Osteoblast (primary cell): ENCODE data around the gene IGF1R. TPM values are rescaled to one million over a fixed set of nuclear protein-coding genes. Genes with fewer than 3 reads are reported as not detected.

Experiments used
- DNase-seq: peaks from one replicate; pipeline ENCODE4 v3.0.0; 2011; ENCODE audit warnings: low spot score, mixed read lengths; ENCODE audit not compliant: insufficient read length; ENCODE audit errors: missing footprints
- H2AFZ ChIP-seq: 2 replicates; pipeline ENCODE4 v1.6.0; 2011; ENCODE audit warnings: mild to moderate bottlenecking, low read length
- H3K27ac ChIP-seq: 2 replicates; pipeline ENCODE4 v1.5.1; 2011; ENCODE audit warnings: mild to moderate bottlenecking, low read depth, low read length, moderate library complexity
- H3K27me3 ChIP-seq: 2 replicates; pipeline ENCODE4 v1.6.0; 2012; ENCODE audit warnings: mild to moderate bottlenecking, control low read depth, inconsistent platforms, low read length, moderate library complexity; ENCODE audit not compliant: insufficient read depth
- H3K36me3 ChIP-seq: 2 replicates; pipeline ENCODE4 v1.5.1; 2011; ENCODE audit warnings: mild to moderate bottlenecking, low read length, control low read depth, moderate library complexity; ENCODE audit not compliant: insufficient read depth
- H3K4me1 ChIP-seq: 2 replicates; pipeline ENCODE4 v1.5.1; 2011; ENCODE audit warnings: mild to moderate bottlenecking, low read length, control low read depth, moderate library complexity; ENCODE audit not compliant: insufficient read depth
- H3K4me2 ChIP-seq: 2 replicates; pipeline ENCODE4 v1.6.0; 2011; ENCODE audit warnings: mild to moderate bottlenecking, low read length; ENCODE audit not compliant: insufficient read depth
- H3K4me3 ChIP-seq: fragments of 200-600 bp; sonication (generic); 3 replicates; pipeline ENCODE4 v1.5.1; 2012; ENCODE audit warnings: mild to moderate bottlenecking, low read length, inconsistent platforms; ENCODE audit not compliant: insufficient read depth
- H3K79me2 ChIP-seq: 2 replicates; pipeline ENCODE4 v1.6.0; 2012; ENCODE audit warnings: mild to moderate bottlenecking, low read length, control low read depth, inconsistent platforms; ENCODE audit not compliant: insufficient read depth
- H3K9me3 ChIP-seq: 2 replicates; pipeline ENCODE4 v1.5.1; 2011; ENCODE audit warnings: low read depth, low read length, control low read depth
- H4K20me1 ChIP-seq: 2 replicates; pipeline ENCODE4 v1.6.0; 2012; ENCODE audit warnings: mild to moderate bottlenecking, low read length, control low read depth; ENCODE audit not compliant: insufficient read depth
- CTCF ChIP-seq: IDR thresholded peaks from 2 replicates; pipeline ENCODE4 v1.5.1; 2011; ENCODE audit warnings: mild to moderate bottlenecking, low read depth, low read length, moderate library complexity; ENCODE audit errors: extremely low read depth
- total RNA-seq: library from RNA; depleted of rRNA; stranded (reverse); fragments of >200 nt; gene quantifications from 2 replicates; pipeline ENCODE4 v1.2.3, GENCODE V29; 2012

IGF1R gene
- total RNA-seq, 1 donor = 18.8 TPM

GRCh38 chr15:98745179-98745578, 96.8 kb downstream of the IGF1R start:
- peaks cover 85% of the 10 kb centered on the region for H3K79me2 ChIP-seq
- no peak overlapping the region for H3K4me2 ChIP-seq
- no peaks in the 10 kb centered on the region for H3K36me3 ChIP-seq
- peaks cover 37% of the 10 kb centered on the region for H4K20me1 ChIP-seq
- no peak overlapping the region for H3K27ac ChIP-seq
- TF ChIP-seq CTCF = no peak
- H3K27me3 ChIP-seq = no peaks in the 10 kb centered on the region
- no peak overlapping the region for H3K4me3 ChIP-seq
- no peak overlapping the region for H2AFZ ChIP-seq
- peaks cover 8% of the 10 kb centered on the region for H3K4me1 ChIP-seq
- DNase-seq = no peak
- H3K9me3 ChIP-seq = no peaks in the 10 kb centered on the region

DNA sequence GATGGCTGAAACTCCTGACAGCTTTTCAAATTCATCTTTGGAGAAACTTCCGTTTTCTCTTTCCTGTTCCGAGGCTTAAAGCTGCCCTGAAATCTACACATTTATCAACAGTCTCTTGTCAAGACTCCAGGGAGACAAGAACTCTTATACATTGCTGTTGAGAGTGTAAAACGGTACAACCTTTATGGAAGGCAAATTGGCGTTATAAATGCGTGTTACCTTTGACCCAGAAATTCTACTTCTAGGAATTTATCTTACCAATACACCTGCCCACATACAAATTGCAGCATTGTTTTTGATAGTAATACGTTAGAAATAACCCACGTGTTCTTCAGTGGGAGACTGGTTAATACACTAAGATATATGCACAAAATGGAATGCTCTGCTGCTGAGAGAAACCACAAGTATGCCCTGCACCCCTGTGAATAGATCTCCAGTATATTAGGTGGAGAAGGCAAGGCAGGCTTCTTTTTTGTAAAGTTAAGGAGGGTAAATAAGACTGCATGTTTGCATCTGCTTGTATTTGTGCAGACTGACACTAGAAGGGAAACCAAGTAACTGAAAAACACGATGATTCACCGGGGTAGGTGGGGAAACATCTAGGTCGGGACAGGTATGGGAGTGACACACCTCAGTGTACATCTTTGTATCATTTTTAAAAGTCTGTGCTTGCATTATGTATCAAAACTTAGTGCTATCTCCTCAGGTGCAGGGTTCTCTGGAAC, 97.5 kb downstream of the IGF1R start:
- H3K9me3 ChIP-seq = no peaks in the 10 kb centered on the region
- peaks cover 86% of the 10 kb centered on the region for H3K79me2 ChIP-seq
- no peak for TF ChIP-seq CTCF
- H3K4me3 ChIP-seq = no peak overlapping the region
- H3K27me3 ChIP-seq = no peaks in the 10 kb centered on the region
- H3K4me2 ChIP-seq = no peak overlapping the region
- H3K27ac ChIP-seq = no peak overlapping the region
- H3K4me1 ChIP-seq = peaks cover 6% of the 10 kb centered on the region
- H4K20me1 ChIP-seq = peaks cover 32% of the 10 kb centered on the region
- no peak for DNase-seq
- no peaks in the 10 kb centered on the region for H3K36me3 ChIP-seq
- no peak overlapping the region for H2AFZ ChIP-seq

DNA sequence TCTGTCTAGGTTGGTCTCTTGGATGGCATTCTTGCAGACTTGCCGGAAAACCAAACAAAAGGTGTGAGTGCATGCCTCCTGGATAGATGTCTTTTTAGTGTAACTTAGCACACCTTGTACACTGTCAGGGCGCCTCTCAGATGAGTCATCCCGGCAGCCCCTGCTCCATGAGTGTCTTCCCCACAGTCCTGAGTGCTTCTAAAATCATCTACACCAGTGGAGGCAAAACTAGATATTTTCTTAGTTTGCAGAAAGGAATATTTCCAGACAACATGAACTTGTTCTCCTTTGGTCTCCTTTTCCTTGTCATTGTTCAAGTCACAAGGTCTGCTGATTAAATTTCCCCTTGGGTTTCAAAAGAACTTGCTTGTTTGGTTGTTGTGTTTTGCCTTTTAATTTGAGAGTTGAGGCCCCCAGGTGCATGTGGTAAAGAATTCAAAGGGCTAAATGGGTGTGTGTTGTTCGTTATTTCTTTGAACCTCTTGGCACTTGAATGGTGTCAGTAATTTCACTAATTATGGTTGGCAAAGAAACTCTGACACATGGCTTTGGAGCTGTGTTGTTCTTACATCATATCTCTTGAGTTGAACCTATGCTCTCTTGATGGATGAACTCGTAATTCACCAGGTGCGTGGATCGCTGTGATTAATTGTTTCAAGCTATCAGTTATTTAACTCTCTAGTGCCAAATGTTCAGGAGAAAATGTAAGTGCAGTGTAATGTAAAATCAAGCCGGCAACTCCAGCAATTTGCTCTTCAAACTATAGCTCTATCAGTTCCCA, 98.2 kb downstream of the IGF1R start:
- Histone ChIP-seq H3K36me3 (no peaks in the 10 kb centered on the region), H3K4me2 (no peak overlapping the region), H3K4me1 (peaks cover 6% of the 10 kb centered on the region), H3K27me3 (no peaks in the 10 kb centered on the region), H3K9me3 (no peaks in the 10 kb centered on the region), H3K79me2 (peaks cover 86% of the 10 kb centered on the region), H4K20me1 (peaks cover 32% of the 10 kb centered on the region), H3K27ac (no peak overlapping the region), H2AFZ (no peak overlapping the region), H3K4me3 (no peak overlapping the region)
- no peak for DNase-seq
- TF ChIP-seq CTCF = no peak

GRCh38 chr15:98751767-98752166, 103.4 kb downstream of the IGF1R start:
- Histone ChIP-seq H3K79me2 (peaks cover 68% of the 10 kb centered on the region), H2AFZ (no peak overlapping the region), H3K27ac (no peak overlapping the region), H3K36me3 (no peaks in the 10 kb centered on the region), H3K9me3 (no peaks in the 10 kb centered on the region), H3K4me3 (no peak overlapping the region), H4K20me1 (peaks cover 6% of the 10 kb centered on the region), H3K27me3 (no peaks in the 10 kb centered on the region), H3K4me1 (peaks cover 9% of the 10 kb centered on the region), H3K4me2 (no peak overlapping the region)
- no peak for DNase-seq
- no peak for TF ChIP-seq CTCF
